Measurements from ENCODE around the gene CEP170B. TPM values are rescaled to one million over a fixed set of nuclear protein-coding genes. Genes with fewer than 3 reads are reported as not detected.

Gene CEP170B
- total and polyA plus RNA-seq, 2 donors (not counting 1 experiment from before 2014, with no cell fraction given), result 0.16 to 0.59 TPM

- no peak for DNase-seq
- 93% methylated on average over 40 of the region's 40 CpGs for WGBS (ENCODE audit: insufficient coverage)
These were observed 21.1 kb downstream of the CEP170B start for GRCh38 chr14:104885973-104886689.

More at GRCh38 chr14:104885973-104886689, 21.1 kb downstream of the CEP170B start:
- TF ChIP-seq EZH2 (IDR thresholded peaks at IDR 0.05; ENCODE audit: borderline replicate concordance, insufficient read depth, low read depth, low read length, poor library complexity, severe bottlenecking), result no peak
- TF ChIP-seq CTCF (IDR thresholded peaks at IDR 0.05), result no peak
- Histone ChIP-seq H3K9me3 (ENCODE audit: control extremely low read depth in 1 of 3, control insufficient read depth in 2 of 3, insufficient read depth in 1 of 3, low read length in 2 of 3) (peaks cover 0 to 3% (median 0%) of the 10 kb centered on the region in 3 donors), H3K27me3 (replicated peaks in 1 of 4; ENCODE audit: control extremely low read depth in 1 of 4, control insufficient read depth in 3 of 4, insufficient read depth in 4 of 4, low read length in 3 of 4) (no peaks in the 10 kb centered on the region), H2AFZ (ENCODE audit: insufficient read depth, low read depth, low read length, poor library complexity, severe bottlenecking) (no peak overlapping the region), H3K36me3 (replicated peaks in 1 of 2; ENCODE audit: control extremely low read depth in 1 of 2, control insufficient read depth in 1 of 2, extremely low read depth in 1 of 2, insufficient read depth in 2 of 2, low read length in 1 of 2) (no peaks in the 10 kb centered on the region), H3K79me2 (ENCODE audit: control insufficient read depth, insufficient read depth, low read length) (no peaks in the 10 kb centered on the region), H3K4me3 (ENCODE audit: control extremely low read depth in 1 of 5, extremely low read depth in 1 of 5, insufficient read depth in 1 of 5, low read depth in 2 of 5, low read length in 4 of 5) (no peak overlapping the region), H4K20me1 (ENCODE audit: control insufficient read depth, insufficient read depth, low read length, poor library complexity, severe bottlenecking) (no peaks in the 10 kb centered on the region), H3K9ac (ENCODE audit: low read length) (no peak overlapping the region), H3K27ac (ENCODE audit: low read length in 2 of 2) (no peak overlapping the region), H3K4me1 (ENCODE audit: control insufficient read depth in 2 of 2, insufficient read depth in 2 of 2, low read length in 2 of 2) (no peaks in the 10 kb centered on the region), H3K4me2 (replicated peaks; ENCODE audit: low read depth, low read length, poor library complexity, severe bottlenecking) (no peak overlapping the region)
- Mint-ChIP-seq H3K4me3 (no peak overlapping the region), H3K9me3 (ENCODE audit: insufficient read depth) (no peaks in the 10 kb centered on the region), H3K4me1 (no peaks in the 10 kb centered on the region), H3K27me3 (no peaks in the 10 kb centered on the region), H3K27ac (no peak overlapping the region)
- ChIA-PET POLR2A (no interaction called here), CTCF (no interaction called here)
- intact Hi-C loops (cut with micrococcal nuclease), result no loop called here
- no peak for ATAC-seq (ENCODE audit: low read depth)
